NCI-H345 (cell line): ENCODE data around the gene CD96.

Source experiments
- DNase-seq: peaks from one replicate; lab custom pipeline; 2025; lab: John Stamatoyannopoulos, UW

Gene CD96

GRCh38 chr3:111566844-111567243 is 24.8 kb downstream of the CD96 start:
- DNase-seq: no peak

GRCh38 chr3:111568355-111568754 is 26.4 kb downstream of the CD96 start:
- no peak for DNase-seq

DNA sequence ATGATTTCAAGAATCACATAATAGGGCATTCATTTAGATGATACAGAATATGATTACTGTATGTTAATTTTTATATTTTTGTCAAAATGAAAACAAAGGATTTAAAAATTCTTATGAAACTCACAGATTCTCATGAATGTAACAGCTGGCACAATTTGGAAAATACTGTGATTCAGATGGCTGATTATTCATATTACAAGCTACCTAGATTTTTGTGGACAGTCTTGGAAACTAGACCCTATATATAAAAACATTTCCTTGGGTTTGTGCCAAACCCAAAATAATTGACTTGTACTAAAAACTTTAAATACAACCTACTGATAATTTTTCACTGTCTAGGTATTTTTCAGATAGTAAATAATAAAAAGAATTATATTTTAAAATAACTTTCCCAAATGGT is 26.9 kb downstream of the CD96 start:
- no peak for DNase-seq

DNA sequence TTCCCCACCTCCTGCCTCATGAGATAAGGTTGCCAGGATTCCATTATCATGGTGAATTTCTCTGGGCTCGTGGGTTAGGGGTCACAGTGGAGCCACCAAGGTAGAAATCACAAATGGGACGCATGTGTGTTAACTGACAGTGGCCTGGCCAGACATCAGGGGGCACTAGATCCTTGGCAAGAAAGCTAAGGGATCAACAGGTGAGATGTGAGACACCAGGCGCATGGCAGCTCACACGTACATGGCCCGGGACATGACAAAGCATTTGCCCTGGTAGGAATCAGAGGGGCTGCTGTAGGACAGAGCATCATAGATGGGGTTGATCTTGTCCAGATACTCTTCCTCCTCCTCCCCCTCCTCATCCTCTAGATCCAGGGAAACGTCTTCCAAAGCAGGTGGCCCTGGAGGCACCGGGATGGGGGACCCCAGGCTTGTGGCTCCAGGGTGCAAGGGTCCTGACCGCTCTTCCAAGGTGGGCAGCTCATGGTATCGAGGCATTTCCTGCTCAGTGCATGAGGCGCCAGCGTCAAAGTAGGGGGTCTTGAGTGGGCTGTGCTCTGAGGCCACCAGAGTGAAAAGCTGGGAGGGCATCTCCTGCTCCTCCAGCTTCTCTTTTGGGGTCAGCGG is 28.5 kb downstream of the CD96 start:
- DNase-seq: no peak

DNA sequence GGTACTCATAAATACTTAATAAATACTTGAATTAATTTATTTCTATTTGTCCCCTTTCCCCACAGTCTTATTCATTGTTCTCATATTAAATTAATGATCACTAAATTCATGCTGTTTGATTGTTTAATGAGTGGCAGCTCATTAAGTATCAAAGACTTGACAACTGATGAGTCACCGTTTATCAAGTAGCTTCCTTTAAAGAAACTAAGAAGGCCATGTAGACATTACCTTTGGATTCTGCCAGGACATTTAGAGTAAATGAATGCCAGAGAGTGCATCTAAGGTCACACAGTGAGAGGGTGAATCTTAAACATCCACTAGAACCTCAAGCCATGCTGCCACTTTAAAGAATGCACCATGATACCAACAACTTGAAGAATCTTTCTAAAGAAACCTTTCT is 29.3 kb downstream of the CD96 start:
- DNase-seq: no peak

GRCh38 chr3:111571907-111572460 is 30.0 kb downstream of the CD96 start:
- no peak for DNase-seq

GRCh38 chr3:111577113-111577512 is 35.1 kb downstream of the CD96 start:
- no peak for DNase-seq

DNA sequence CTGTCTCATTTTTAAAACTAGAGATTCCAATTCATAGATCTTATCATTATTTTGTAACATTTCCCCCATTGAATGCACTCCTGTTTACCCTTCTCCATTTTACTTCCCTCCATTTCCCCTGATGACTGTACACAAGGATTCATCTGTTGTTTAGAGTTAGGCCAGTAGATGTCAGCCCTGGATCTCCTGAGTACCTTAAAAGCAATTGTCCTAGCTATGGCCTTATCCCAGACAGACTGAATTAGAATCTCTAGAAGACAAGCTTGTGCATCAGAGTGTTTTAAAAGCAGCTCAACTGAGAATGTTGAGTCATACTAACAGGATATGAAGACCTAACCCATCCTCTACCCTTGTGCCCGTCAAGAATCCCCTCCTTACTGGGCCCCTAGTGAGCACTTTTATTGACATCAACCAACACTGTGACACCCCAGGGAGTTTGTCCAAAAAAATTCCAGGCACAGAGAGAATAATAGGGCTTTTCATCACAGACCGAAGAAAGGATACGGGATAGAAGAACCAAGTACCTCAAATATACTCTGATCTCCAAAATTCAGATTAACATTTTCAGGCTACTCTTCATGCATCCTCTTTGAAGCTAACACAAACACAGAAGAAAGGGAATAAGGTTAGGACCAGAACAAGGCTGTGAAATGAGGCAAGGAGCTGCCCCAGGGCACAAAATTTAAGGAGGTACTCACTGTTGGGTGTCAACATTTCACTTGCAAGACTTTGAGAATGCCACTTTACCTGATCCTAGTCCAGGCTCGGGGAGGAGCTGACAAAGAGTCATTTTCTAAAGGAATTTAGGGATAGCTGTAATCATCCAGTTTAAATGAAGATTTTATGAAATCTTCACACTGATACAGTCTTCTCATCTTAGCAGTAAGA is 36.0 kb downstream of the CD96 start:
- DNase-seq: peak; percentile 1

GRCh38 chr3:111578867-111579266 is 36.9 kb downstream of the CD96 start:
- DNase-seq: no peak

GRCh38 chr3:111579495-111579894 is 37.5 kb downstream of the CD96 start:
- no peak for DNase-seq

GRCh38 chr3:111581403-111582119 is 39.6 kb downstream of the CD96 start:
- no peak for DNase-seq

DNA sequence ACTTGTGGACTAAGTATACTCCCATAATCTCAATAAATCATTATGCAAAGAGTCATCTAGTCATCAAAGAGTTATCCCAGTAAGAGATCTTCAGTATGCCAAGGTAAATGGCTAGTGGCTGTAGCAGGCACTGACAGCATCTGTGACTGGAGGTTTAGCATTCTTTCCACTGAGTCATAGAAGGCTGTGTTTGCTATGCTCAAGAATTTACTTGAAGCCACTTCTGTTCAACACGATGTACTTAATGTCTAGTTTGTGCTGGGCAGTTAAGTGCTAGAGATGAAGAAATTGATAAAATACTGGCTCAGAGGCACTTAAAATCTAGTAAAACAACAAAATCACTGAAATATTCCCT is 40.1 kb downstream of the CD96 start:
- DNase-seq: no peak

DNA sequence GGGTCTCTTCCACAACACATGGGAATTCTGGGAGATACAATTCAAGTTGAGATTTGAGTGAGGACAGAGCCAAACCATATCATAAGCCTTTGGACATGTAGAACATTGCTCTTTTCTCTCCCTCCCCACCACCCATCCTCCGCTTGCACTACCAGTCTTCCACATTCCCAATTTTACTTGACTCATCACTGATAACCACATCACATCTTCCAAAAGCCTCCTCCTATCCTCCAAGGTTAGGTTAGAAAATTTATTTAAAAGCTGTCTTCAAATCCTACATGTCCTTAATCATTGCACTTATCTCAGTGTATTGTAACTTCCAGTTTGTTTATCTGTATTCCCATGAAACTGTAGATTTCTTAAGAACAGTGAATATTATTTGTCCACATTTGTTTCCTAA is 42.7 kb downstream of the CD96 start:
- DNase-seq: no peak

GRCh38 chr3:111585217-111585616 is 43.2 kb downstream of the CD96 start:
- no peak for DNase-seq

GRCh38 chr3:111588527-111588926 is 46.5 kb downstream of the CD96 start:
- no peak for DNase-seq

- no peak for DNase-seq
Measured at GRCh38 chr3:111589303-111590142, 47.5 kb downstream of the CD96 start.

DNA sequence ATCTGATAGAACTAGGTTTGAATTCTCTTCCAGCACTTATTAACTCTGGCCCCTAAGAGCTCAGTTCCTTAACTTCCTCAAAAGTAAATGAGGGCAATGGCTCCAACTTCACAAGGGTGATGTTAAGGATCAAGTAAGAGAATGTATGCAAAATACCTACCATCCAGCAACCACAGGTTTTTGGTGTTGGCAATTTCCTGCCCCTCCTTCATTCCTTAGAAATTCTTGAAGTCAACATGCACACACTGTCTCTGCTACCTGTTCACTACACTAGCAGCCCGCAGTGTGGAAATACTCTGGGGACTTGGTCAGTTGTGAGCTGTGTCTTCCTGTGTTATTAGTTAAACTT is 48.1 kb downstream of the CD96 start:
- no peak for DNase-seq

- no peak for DNase-seq
Measured at GRCh38 chr3:111591555-111591954, 49.6 kb downstream of the CD96 start.

DNA sequence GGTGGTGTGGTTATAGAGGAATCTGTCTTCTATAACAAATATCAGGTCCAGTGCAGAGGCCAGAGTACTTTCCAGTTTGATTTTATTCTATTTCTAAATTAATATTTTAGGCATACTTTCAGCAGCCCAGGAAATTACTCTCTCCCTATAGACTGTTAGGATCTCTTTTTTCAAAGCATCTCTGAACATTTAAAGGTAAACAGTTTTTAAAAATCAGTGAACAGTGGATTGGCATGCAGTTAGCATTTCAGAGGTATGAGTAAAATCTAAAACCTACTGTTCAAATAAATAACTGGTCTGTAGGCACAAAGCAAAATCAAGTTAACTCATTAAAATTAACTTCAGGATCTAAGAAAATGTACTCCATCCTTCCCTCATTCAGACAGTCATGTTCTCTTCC is 50.1 kb downstream of the CD96 start:
- no peak for DNase-seq

GRCh38 chr3:111592936-111593335 is 50.9 kb downstream of the CD96 start:
- no peak for DNase-seq

DNA sequence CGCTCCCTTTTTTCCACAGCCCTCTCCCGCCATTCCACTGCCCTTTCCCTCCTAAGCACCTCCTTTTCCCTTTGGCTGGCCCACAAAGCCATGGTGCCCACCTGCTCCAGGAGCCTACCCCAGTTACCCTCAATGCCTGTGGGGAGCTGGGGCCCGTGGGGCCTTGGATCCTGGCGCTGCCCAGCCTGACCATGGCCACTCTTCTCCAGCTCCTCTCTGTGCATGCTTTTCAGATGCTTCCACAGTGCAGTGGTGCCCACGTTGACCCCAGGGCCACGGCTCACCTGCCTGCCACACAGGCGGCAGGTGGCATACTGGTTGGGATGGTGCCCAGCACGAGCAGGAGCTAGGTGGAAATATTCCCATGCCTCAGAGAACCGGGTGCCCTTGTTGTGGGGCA is 51.7 kb downstream of the CD96 start:
- no peak for DNase-seq

GRCh38 chr3:111594205-111594604 is 52.2 kb downstream of the CD96 start:
- DNase-seq: no peak
